CD1c-positive myeloid dendritic cell (primary cell): ENCODE measurements around the gene MRPS15.
"Not testable (repeated sequence)": the region's sequence is repeated elsewhere in the genome, so short reads cannot be mapped to it uniquely, and the experiment has no call there.

ENCODE experiments used
- DNase-seq: peaks from one replicate; pipeline ENCODE4 v3.0.0-alpha.2; 2016; ENCODE audit errors: extremely low spot score

MRPS15 gene

GRCh38 chr1:36482724-36483388, 18.7 kb upstream of the MRPS15 start, which contains the start of gene CSF3R:
Gene CSF3R, minus strand, starts transcription at chr1:36482913. Its CDS starts 3,417 bp downstream, at chr1:36479496.
- DNase-seq, result peak; percentile 65

- DNase-seq, result no peak
Measured at GRCh38 chr1:36481771-36482723, 17.9 kb upstream of the MRPS15 start.

GRCh38 chr1:36481091-36481490, 16.9 kb upstream of the MRPS15 start:
- no peak for DNase-seq

GRCh38 chr1:36480161-36480560, 16.0 kb upstream of the MRPS15 start:
- no peak for DNase-seq

- DNase-seq, result no peak
Measured at GRCh38 chr1:36479505-36480051, 15.4 kb upstream of the MRPS15 start.

DNA sequence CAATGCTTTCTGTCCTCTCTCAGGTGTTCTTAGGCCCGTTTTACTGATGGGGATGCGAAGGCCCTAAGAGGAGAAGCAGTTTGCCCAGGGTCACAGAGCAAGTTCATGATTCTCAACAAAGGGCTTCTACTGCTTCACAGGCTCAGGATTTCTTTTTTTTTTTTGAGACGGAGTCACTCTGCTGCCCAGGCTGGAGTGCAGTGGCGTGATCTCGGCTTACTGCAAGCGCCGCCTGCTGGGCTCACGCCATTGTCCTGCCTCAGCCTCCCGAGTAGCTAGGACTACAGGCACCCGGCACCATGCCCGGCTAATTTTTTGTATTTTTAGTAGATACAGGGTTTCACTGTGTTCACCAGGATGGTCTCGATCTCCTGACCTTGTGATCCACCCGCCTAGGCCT, 13.4 kb upstream of the MRPS15 start:
- DNase-seq, result not testable (repeated sequence)

GRCh38 chr1:36476945-36477344, 12.8 kb upstream of the MRPS15 start:
- DNase-seq, result no peak

- no peak for DNase-seq
Measured at GRCh38 chr1:36475910-36476604, 11.9 kb upstream of the MRPS15 start.

GRCh38 chr1:36475341-36475740, 11.2 kb upstream of the MRPS15 start:
- no peak for DNase-seq

GRCh38 chr1:36472656-36473055, 8.5 kb upstream of the MRPS15 start:
- DNase-seq, result no peak

DNA sequence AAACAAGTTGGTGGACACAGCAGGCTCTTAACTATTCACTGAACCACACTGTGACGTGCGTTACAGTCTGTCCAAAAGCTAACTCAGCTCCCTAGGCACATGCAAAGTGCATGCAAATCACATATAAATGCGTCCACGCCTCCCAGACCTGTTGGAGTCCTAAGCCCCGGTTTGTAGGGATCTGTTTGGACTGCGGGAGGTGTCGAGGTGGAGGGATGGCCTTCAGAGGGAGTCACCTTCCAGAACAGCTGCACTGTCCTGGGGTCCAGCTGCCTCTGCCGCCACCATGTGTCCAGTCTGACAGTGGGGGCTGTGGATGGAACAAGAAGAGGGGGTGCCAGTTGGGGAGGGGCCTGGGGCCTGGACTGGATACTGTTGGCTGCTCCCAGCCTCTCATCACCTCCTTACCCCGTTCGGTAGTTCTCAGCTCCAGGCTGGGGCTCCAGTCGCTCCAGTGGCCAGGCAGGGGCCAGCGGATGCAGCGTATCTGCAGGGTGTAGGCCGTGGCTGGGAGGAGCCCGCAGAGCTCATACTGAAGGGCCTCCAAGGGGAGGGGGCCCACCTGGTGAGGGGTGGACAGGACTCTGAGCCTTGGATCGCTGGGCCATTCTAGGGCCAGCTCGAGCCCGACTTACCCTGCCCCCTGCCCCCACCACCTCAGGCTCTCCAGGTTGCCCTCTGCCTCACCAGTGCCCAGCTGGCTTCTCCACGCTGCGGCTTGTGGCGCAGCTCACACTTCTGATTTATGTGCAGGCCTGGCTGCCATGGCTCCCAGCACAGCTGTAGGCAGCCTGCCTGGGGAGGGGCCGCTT, 7.9 kb upstream of the MRPS15 start:
- DNase-seq, result no peak

DNA sequence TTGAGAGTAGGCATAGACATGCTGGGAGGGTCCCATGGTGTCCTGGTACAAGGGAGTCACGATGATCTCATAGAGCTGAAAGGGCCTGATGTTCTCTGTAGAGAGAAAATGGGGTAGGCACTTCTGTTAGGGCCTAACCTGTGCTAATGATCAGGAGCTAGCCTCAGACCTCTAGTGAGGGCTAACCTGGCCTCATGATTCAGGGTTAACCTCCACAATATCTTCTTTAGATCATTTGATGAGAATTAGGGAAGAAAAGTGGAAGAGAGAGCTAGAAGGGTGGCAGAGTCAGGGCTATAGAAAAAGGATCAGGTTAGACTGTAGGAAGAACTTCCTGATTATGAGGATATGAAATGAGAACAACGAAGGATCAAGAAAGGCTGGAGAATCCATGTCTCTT, 5.0 kb upstream of the MRPS15 start:
- DNase-seq, result no peak

GRCh38 chr1:36467700-36468455, 3.7 kb upstream of the MRPS15 start:
- no peak for DNase-seq

- no peak for DNase-seq
Measured at GRCh38 chr1:36467027-36467410, 2.8 kb upstream of the MRPS15 start.

DNA sequence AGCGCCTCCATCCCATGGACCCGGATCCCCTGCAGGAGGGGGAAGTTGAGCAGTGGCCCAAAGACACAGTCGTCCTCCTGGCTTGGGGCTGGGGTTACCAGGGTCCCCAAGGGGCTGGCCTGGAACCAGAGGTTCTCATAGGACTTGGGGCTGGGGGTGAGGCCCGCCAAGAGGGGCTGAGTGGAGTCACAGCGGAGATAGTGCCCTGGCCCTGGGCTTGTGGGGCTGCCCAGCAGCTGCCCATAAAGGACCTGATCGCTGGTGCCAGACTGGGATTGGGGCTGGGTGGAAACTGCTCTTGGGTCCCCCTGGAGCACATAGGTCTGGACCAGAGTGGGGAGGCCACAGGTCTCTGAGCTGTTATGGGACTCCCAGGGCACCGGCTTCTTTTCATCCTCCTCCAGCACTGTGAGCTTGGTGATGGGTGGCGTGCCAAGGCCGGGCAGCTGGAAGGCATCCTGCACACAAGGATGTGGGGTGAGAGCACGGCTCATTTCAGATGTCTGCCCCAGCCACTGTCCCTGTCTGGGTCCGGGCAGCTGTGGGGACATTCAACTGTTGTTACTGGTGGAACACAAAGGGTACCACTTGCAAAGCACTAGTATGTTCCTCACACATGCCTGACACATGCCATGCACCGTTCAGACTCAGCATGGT, 2.3 kb upstream of the MRPS15 start:
- no peak for DNase-seq

- DNase-seq, result no peak
Measured at GRCh38 chr1:36465731-36466369, 1.7 kb upstream of the MRPS15 start.

DNA sequence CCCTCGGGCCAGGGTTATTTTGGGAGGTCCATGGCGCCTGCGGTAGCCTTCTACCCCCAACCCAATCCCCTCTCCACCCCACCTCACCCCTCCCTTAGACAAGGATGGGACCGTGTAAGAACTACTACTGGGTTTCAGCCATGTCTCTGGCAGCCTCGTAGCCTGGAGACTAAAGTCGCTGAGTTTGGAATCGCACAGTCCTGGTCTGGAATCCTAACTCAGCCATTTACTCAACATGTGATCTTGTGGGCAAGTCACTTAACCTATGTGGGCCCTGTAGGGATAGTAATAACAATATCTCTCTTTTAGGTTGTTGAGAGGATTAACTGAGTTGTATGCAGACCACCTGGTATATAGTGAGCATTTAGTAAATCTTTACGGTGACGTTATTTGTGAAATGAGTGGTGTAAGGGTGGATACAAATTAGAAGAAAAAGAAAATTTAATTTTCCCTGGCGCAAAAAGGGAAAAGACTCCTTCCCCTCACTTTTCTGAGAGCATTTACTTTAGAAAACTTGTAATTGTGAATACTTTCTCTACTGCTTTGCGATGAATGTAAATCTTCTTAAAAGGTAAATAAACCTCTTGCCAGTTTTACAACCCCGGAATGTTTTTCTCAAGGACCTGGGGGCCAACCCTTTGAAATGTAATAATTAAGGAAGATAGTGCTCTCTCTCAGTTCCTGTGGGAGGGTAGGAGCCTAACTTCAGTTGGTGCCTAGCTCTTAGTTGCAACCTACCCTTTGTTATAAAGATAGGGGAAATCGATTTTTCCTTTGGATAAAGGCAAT, 615 bp upstream of the MRPS15 start:
- peak; percentile 35 for DNase-seq

DNA sequence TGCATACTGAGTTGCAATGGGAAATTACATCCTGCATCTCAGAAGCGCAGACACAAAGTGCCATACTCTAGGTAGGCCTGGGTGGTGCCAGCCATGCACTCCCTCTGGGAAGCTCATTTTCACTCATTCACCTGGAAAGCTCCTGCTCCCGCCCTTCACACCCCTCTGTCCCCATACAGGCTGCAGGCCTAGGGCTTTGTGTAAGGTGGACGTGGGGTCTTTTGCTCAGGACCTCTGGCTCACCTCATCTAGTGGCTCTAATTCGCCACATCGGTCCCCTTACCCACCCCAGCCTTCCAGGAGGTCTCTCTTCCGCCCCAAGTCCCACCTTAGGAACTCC, 751 bp downstream of the MRPS15 start:
- no peak for DNase-seq

GRCh38 chr1:36458910-36459309, 5.3 kb downstream of the MRPS15 start:
- peak; percentile 60 for DNase-seq
